Dedifferentiated amniotic fluid mesenchymal stem cell (primary cell): ENCODE measurements around the gene CTNNB1.
A peak's percentile ranks its signal among the peaks of the same experiment; 100 is the strongest.

Experiments used
- DNase-seq: peaks from one replicate; pipeline ENCODE4 v3.0.0-alpha.2; 2016; ENCODE audit errors: extremely low spot score

The CTNNB1 gene

DNA sequence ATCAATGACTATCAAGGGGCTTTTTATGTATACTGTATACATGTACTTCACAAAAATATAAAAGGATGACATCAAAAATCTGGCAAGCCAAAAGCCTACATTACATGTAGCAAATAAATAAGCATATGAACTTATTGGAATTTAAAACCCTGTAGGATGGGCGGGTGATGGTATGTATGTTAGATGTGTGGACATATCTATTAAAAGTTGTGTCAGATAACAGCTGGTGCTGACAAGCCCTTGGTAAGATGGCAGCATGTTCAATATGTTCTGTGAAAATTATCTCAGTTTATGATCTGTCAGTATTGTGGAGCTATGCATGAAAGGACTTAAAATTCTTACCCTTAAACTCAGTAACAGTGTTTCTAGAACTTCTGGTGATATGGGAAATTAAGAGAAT is 20.1 kb downstream of the CTNNB1 start:
- no peak for DNase-seq

DNA sequence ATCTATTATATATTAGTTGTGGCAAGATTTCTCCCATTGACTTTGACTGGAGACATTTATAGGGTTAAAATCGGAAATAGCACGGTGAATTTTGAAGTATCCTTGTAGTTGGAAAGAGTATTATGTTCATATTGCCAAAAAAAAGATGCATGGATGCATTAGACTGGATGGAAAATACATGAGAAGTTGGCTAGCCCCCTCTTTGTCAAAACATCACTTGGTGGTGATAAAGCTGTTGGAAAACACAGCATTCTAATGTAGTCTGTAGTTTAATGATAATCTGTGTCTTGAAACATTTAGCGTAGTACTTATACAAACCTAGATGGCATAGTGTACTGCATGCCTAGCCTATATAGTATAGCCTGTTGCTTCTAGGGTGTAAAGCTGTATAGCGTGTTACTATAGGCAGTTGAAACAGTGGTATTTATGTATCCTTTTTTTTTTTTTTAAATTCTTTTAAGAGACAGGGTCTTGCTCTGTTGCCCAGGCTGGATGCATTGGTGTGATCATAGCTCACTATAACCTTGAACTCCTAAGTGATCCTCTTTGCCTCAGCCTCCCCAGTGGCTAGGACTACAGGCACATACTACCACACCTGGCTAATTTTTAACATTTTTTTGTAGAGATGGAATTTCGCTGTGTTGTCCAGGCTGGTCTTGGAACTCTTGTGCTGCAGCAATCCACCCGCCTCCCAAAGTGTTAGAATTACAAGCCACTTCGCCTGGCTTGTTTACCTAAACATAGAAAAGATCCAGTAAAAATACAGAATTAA is 21.8 kb downstream of the CTNNB1 start:
- no peak for DNase-seq

DNA sequence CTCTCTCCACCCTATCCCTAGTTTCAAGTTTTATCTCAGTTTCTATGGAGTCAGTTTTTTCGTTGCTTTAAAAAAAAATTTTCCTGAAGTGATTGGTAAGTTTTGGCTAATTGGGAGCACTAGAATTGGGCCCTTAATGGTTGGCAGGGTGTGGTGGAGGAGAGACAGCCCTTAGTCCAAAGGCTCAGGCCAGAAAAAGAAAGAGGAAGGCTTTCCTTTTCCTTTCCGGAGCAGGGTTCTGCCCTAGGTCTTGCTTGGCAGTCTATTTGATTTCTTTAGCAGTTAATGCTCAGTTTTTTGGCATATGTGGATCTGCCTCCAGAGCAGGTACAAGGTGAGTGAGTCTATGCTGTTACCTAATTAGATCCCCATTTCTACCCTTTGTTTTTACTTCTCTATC is 22.7 kb downstream of the CTNNB1 start:
- no peak for DNase-seq

- DNase-seq = no peak
Measured at GRCh38 chr3:41222501-41222900, 23.2 kb downstream of the CTNNB1 start.

- DNase-seq = no peak
Measured at GRCh38 chr3:41223078-41223477, 23.8 kb downstream of the CTNNB1 start.

DNA sequence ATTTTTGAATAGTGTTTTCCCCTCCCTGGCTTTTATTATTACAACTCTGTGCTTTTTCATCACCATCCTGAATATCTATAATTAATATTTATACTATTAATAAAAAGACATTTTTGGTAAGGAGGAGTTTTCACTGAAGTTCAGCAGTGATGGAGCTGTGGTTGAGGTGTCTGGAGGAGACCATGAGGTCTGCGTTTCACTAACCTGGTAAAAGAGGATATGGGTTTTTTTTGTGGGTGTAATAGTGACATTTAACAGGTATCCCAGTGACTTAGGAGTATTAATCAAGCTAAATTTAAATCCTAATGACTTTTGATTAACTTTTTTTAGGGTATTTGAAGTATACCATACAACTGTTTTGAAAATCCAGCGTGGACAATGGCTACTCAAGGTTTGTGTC is 24.4 kb downstream of the CTNNB1 start:
- no peak for DNase-seq

DNA sequence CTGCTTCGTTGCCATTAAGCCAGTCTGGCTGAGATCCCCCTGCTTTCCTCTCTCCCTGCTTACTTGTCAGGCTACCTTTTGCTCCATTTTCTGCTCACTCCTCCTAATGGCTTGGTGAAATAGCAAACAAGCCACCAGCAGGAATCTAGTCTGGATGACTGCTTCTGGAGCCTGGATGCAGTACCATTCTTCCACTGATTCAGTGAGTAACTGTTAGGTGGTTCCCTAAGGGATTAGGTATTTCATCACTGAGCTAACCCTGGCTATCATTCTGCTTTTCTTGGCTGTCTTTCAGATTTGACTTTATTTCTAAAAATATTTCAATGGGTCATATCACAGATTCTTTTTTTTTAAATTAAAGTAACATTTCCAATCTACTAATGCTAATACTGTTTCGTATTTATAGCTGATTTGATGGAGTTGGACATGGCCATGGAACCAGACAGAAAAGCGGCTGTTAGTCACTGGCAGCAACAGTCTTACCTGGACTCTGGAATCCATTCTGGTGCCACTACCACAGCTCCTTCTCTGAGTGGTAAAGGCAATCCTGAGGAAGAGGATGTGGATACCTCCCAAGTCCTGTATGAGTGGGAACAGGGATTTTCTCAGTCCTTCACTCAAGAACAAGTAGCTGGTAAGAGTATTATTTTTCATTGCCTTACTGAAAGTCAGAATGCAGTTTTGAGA is 25.0 kb downstream of the CTNNB1 start:
- peak; percentile 70 for DNase-seq

DNA sequence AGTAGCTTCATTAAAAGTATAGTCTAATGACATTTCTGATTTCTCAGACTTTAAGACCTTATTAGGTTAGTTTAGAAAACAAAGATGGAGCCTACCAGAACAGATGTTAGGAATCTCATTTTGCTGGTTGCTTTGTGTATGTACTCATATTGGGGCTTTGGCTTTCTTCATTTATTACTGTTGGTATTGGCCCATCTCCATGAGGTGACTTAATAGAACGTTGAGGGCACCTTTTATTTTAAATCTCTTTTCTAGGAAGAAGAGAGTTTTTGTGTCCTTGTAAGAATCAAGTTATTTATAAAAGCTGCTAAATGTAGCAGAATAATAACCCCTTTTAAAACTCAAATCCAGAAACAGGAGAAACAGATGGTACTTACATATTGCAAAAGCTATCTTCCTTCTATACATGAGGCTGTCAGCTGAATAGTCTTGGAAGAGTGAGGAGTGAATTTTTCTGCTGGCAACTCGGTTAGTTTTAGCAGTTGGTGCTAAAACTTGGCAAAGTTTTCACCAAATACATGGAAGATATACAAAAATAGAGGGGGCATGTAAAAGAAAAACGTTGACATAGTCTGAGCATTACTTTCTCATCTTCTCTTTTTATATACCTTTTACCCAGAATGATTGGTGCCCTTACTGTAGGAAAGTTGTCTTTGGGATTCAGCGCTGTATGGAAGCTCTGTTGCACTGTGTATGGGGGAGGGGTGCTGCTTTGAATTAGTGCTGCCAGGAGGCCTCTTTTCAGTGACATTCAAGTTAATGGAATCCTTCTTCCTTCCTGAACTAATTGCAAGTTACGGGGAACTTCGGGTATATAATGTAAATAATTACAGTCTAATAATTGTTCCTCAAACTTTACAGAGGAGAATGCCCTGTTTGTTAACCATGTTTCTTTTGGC is 35.8 kb downstream of the CTNNB1 start:
- no peak for DNase-seq

GRCh38 chr3:41236228-41236627 is 36.9 kb downstream of the CTNNB1 start:
- DNase-seq = no peak

DNA sequence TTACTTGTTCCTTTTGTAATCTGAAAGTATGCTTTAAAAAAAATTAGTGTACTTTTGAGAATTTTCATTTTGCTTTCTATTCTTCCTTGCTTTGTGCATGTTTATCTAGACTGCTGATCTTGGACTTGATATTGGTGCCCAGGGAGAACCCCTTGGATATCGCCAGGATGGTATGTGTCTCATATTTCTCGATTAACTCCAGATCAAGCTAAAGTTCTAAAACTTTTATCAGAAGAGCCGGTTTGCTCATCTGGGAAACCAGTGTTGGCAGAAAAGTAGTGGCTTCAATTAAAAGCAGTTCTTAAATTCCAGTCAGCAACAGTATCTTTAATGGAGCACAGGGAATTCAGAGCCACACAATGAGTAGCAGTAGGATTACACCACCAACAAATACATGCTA is 38.6 kb downstream of the CTNNB1 start:
- no peak for DNase-seq

- DNase-seq = no peak
Measured at GRCh38 chr3:41239587-41239986, 40.3 kb downstream of the CTNNB1 start.

- no peak for DNase-seq
Measured at GRCh38 chr3:41241161-41241560, 41.9 kb downstream of the CTNNB1 start.

- no peak for DNase-seq
Measured at GRCh38 chr3:41241800-41242571, 42.7 kb downstream of the CTNNB1 start.

DNA sequence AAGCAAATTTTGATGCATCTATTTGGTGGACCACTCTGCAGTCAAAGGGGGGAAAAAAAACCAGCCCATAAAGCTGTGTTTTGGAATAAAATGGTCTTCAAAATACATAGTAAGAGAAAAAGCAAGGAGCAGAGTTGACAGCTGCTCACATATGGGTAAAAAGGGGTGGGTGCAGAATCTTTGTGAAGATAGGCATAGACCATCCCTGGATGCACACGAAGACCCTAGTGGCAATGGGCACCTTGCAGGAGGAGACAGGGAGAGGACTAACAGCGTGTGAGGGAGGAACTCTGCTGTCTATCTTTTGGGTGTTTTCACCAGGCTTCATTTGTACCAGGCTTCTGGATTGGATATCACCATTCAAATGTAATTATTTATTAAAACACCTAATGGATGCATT is 43.9 kb downstream of the CTNNB1 start:
- DNase-seq = no peak

DNA sequence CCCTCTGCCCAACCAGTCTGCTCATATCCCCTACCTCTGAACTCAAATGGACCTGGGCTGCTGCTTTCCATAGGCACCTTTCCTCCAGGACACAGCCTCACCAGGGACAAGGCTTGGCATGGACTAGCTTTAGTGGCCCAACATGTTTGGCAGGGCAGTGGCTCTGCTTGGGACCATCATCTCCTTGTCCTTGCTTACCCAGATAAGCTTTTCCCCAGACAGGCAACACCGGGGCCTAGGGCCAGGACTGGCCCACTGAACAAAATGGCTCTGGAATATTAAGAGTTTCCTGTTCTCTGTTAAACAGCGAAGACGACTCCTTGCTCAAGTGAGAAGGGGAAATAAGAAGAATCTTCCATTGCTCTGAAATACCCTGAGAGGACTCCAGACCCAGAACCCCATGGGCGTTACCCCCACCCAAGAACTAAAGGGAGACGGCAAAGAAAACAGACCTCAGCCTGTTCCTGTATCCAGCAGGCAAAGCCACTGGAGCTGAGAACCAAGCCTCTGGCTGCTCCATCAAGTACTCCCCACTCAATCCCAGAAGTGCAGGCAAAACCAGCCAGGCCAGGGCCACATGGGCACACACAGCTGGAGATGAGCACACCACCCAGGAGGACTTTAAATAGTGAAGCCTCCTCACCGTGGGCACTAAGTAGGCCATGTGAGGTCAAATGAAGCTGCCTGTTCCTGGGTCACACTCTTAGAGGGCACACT is 45.5 kb downstream of the CTNNB1 start:
- DNase-seq = no peak

GRCh38 chr3:41247055-41248004 is 48.0 kb downstream of the CTNNB1 start:
- DNase-seq = no peak

DNA sequence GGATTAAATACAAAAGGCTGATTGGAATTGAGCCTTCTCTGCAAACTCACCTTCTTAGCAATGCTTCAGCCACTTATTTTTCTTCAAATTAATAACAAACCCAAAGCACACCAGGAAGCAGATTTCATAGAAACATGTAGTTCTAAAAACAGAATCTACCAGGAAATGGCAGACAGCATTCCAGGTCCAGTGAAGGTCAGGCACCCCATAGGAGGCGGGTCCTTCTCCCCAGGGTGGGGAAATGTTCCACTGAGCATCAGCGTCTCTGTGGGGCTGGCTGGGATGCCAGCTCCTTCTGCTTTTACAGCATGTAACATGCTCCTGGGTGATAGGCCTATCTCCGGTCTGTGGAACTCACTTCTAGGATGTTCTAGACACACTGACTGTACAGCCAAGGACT is 49.2 kb downstream of the CTNNB1 start:
- DNase-seq = no peak

GRCh38 chr3:41249318-41249717 is 50.0 kb downstream of the CTNNB1 start:
- no peak for DNase-seq

- DNase-seq = no peak
Measured at GRCh38 chr3:41250825-41251224, 51.5 kb downstream of the CTNNB1 start.

- DNase-seq = no peak
Measured at GRCh38 chr3:41251593-41251992, 52.3 kb downstream of the CTNNB1 start.
